SK-N-SH treated with all-trans-retinoic acid at 6 μM for 48 hours (cell line): ENCODE results near the gene NME9.

Experiments
- ARNTL ChIP-seq: fragments of 450-650 bp; formaldehyde crosslinking; IDR thresholded peaks from 2 replicates; pipeline ENCODE4 v1.5.0; 2020; ENCODE audit warnings: low read depth, mild to moderate bottlenecking, moderate library complexity, borderline replicate concordance
- CREB5 ChIP-seq: fragments of 250-450 bp; sonication (Bioruptor Pico); IDR thresholded peaks from 2 replicates; pipeline ENCODE4 v1.5.1; 2020; ENCODE audit warnings: low read depth, mild to moderate bottlenecking, moderate library complexity
- CSRNP3 ChIP-seq: fragments of 250-450 bp; sonication (Bioruptor Pico); IDR thresholded peaks from 2 replicates; pipeline ENCODE4 v1.5.1; 2021; ENCODE audit warnings: mild to moderate bottlenecking, moderate library complexity
- ESRRG ChIP-seq: fragments of 250-450 bp; sonication (Bioruptor Pico); IDR thresholded peaks from 2 replicates; pipeline ENCODE4 v1.6.1; 2021; ENCODE audit warnings: mild to moderate bottlenecking
- PATZ1 ChIP-seq: fragments of 250-450 bp; sonication (Bioruptor Pico); IDR thresholded peaks from 2 replicates; pipeline ENCODE4 v1.8.0; 2020; ENCODE audit warnings: mild to moderate bottlenecking, moderate library complexity, borderline replicate concordance
- PPARA ChIP-seq: fragments of 250-450 bp; sonication (Bioruptor Pico); IDR thresholded peaks from 2 replicates; pipeline ENCODE4 v1.5.0; 2020; ENCODE audit warnings: mild to moderate bottlenecking, borderline replicate concordance
- RARB ChIP-seq: fragments of 250-450 bp; sonication (Bioruptor Pico); IDR thresholded peaks from 2 replicates; pipeline ENCODE4 v1.8.0; 2021; ENCODE audit warnings: mild to moderate bottlenecking, moderate library complexity
- TCF4 ChIP-seq: fragments of 250-450 bp; sonication (Bioruptor Pico); IDR thresholded peaks from 2 replicates; pipeline ENCODE4 v1.8.0; 2021; ENCODE audit warnings: mild to moderate bottlenecking, moderate library complexity, borderline replicate concordance
- TSHZ2 ChIP-seq: fragments of 250-450 bp; sonication (Bioruptor Pico); IDR thresholded peaks from 2 replicates; pipeline ENCODE4 v1.5.0; 2020; ENCODE audit warnings: mild to moderate bottlenecking, moderate library complexity
- ZC3H10 ChIP-seq: fragments of 250-450 bp; sonication (Bioruptor Pico); IDR thresholded peaks from 2 replicates; pipeline ENCODE4 v1.5.1; 2021; ENCODE audit warnings: mild to moderate bottlenecking, moderate library complexity
- ZFP3 ChIP-seq: fragments of 250-450 bp; sonication (Bioruptor Pico); IDR thresholded peaks from 2 replicates; pipeline ENCODE4 v1.5.0; 2020; ENCODE audit warnings: mild to moderate bottlenecking, moderate library complexity
- ZFP30 ChIP-seq: fragments of 450-650 bp; formaldehyde crosslinking; IDR thresholded peaks from 2 replicates; pipeline ENCODE4 v1.5.0; 2022; ENCODE audit warnings: mild to moderate bottlenecking, moderate library complexity
- ZNF70 ChIP-seq: fragments of 450-650 bp; formaldehyde crosslinking; IDR thresholded peaks from 2 replicates; pipeline ENCODE4 v1.5.0; 2020; ENCODE audit warnings: mild to moderate bottlenecking, moderate library complexity
- ZNF8 ChIP-seq: fragments of 450-650 bp; formaldehyde crosslinking; IDR thresholded peaks from 2 replicates; pipeline ENCODE4 v1.5.0; 2020; ENCODE audit warnings: mild to moderate bottlenecking, moderate library complexity

- TF ChIP-seq ARNTL (CRISPR knock-in tag), result no peak
- no peak for TF ChIP-seq ZNF8
- TF ChIP-seq RARB (CRISPR knock-in tag), result no peak
- no peak for TF ChIP-seq TSHZ2
- no peak for TF ChIP-seq ZNF70 (CRISPR knock-in tag)
- no peak for TF ChIP-seq CREB5 (CRISPR knock-in tag)
- TF ChIP-seq PATZ1 (CRISPR knock-in tag), result no peak
- TF ChIP-seq ZFP30, result no peak
- TF ChIP-seq ZC3H10 (CRISPR knock-in tag), result no peak
- no peak for TF ChIP-seq TCF4 (CRISPR knock-in tag)
- no peak for TF ChIP-seq CSRNP3
- no peak for TF ChIP-seq PPARA (CRISPR knock-in tag)
- no peak for TF ChIP-seq ESRRG
- no peak for TF ChIP-seq ZFP3 (CRISPR knock-in tag)
These were observed 49.3 kb upstream of the NME9 start for GRCh38 chr3:138378990-138379389.
